HL-60 (cell line): ENCODE data around the gene SOX8.

Source experiments
- GABPA ChIP-seq: IDR thresholded peaks from 2 replicates; pipeline ENCODE4 v1.6.1; 2012; ENCODE audit warnings: low read depth
- POLR2AphosphoS5 ChIP-seq: IDR thresholded peaks from 2 replicates; pipeline ENCODE4 v1.6.1; 2012; ENCODE audit warnings: low read depth
- REST ChIP-seq: IDR thresholded peaks from 2 replicates; pipeline ENCODE4 v1.6.1; 2012; ENCODE audit warnings: low read depth; ENCODE audit not compliant: insufficient replicate concordance
- TF ChIP-seq, protein P1 (sequence below): IDR thresholded peaks from one replicate; pipeline ENCODE4 v1.5.1; 2011; ENCODE audit warnings: low read length, control low read depth, inconsistent platforms; ENCODE audit not compliant: insufficient read depth

DNA sequence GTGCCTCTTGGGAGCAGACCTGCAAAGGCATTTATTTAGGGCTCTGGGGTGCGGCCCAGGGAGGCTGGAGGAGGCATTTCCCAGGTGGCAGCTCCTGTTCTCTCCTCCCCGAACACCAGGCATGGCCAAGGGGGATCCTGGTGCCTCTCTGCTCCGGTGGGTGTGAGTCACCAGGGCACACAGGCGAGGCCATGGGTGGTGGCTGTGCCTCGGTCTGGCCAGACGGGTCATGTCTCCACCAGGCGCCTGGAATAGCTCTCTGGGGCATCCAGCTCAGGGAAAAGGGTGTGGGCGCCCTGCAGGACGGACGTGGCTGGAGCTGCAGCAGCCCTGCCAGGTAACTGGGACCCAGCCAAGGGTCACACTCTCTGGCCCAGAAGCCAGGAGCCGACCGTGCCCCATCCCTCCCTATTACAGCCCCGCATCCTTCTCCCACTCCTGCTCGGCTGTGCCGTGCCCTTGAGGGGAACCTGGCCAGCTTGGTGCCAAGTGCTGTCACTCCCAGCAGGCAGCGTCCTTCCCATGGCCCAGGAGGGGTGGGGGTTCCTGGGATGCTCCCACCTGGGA lies 25.8 kb downstream of the SOX8 start:
- TF ChIP-seq, protein P1, sequence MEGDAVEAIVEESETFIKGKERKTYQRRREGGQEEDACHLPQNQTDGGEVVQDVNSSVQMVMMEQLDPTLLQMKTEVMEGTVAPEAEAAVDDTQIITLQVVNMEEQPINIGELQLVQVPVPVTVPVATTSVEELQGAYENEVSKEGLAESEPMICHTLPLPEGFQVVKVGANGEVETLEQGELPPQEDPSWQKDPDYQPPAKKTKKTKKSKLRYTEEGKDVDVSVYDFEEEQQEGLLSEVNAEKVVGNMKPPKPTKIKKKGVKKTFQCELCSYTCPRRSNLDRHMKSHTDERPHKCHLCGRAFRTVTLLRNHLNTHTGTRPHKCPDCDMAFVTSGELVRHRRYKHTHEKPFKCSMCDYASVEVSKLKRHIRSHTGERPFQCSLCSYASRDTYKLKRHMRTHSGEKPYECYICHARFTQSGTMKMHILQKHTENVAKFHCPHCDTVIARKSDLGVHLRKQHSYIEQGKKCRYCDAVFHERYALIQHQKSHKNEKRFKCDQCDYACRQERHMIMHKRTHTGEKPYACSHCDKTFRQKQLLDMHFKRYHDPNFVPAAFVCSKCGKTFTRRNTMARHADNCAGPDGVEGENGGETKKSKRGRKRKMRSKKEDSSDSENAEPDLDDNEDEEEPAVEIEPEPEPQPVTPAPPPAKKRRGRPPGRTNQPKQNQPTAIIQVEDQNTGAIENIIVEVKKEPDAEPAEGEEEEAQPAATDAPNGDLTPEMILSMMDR: no peak
- no peak for TF ChIP-seq POLR2AphosphoS5
- no peak for TF ChIP-seq REST
- no peak for TF ChIP-seq GABPA
